Liver (tissue), 3 donors: Measurements from ENCODE around the gene CDK17.

Source experiments
- ATF3 ChIP-seq: IDR thresholded peaks from 2 replicates; pipeline ENCODE4 v1.6.1; 2016; ENCODE audit warnings: antibody characterized with exemption
- CTCF ChIP-seq: fragments of 150-350 bp; IDR thresholded peaks from 2 replicates; pipeline ENCODE4 v1.5.1; 2017; ENCODE audit warnings: improper control_type of control experiment, low read depth, low read length; ENCODE audit not compliant: missing input control
- EGR1 ChIP-seq, 2 donors: IDR thresholded peaks; 2 replicates each; pipeline ENCODE4 v1.6.1; 2016 to 2018; ENCODE audit warnings: antibody characterized with exemption in 2 of 2, low read depth in 2 of 2
- HNF4A ChIP-seq, 2 donors: conservative IDR thresholded peaks; 2 replicates each; pipeline ENCODE4 v1.6.1; 2016; ENCODE audit warnings: antibody characterized with exemption in 2 of 2, mild to moderate bottlenecking in 2 of 2
- JUND ChIP-seq, 2 donors: IDR thresholded peaks; 2 replicates each; pipeline ENCODE4 v1.6.1; 2016; ENCODE audit warnings: antibody characterized with exemption in 2 of 2
- MAX ChIP-seq: IDR thresholded peaks from 2 replicates; pipeline ENCODE4 v1.6.1; 2016; ENCODE audit warnings: antibody characterized with exemption
- RAD21 ChIP-seq, 2 donors: IDR thresholded peaks; 2 replicates each; pipeline ENCODE4 v1.6.1; 2016; ENCODE audit warnings: antibody characterized with exemption in 2 of 2, mild to moderate bottlenecking in 2 of 2
- REST ChIP-seq: IDR thresholded peaks from 2 replicates; pipeline ENCODE4 v1.6.1; 2016; ENCODE audit warnings: antibody characterized with exemption, mild to moderate bottlenecking
- RXRA ChIP-seq, 2 donors: IDR thresholded peaks; 2 replicates each; pipeline ENCODE4 v1.6.1; 2017 to 2018; ENCODE audit warnings: antibody characterized with exemption in 2 of 2, mild to moderate bottlenecking in 1 of 2
- SP1 ChIP-seq: IDR thresholded peaks from 2 replicates; pipeline ENCODE4 v1.6.1; 2018; ENCODE audit warnings: antibody characterized with exemption, mild to moderate bottlenecking
- TAF1 ChIP-seq: conservative IDR thresholded peaks from 2 replicates; pipeline ENCODE4 v1.6.1; 2016; ENCODE audit warnings: antibody characterized with exemption, mild to moderate bottlenecking
- donor health status: healthy.
- donor health status: healthy.

- TF ChIP-seq CTCF (no peak), JUND (IDR thresholded peaks at IDR 0.05) (no peak), RAD21 (IDR thresholded peaks at IDR 0.05) (no peak), SP1 (no peak), ATF3 (no peak), HNF4A (conservative IDR thresholded peaks at IDR 0.05) (no peak), TAF1 (no peak), RXRA (IDR thresholded peaks at IDR 0.05) (no peak), EGR1 (IDR thresholded peaks at IDR 0.05; ENCODE audit: low read depth in 2 of 2) (no peak), MAX (no peak), REST (no peak)
These were observed 165.4 kb downstream of the CDK17 start for GRCh38 chr12:96234591-96235483.
